Measurements from ENCODE around the gene PLAAT3.

DNA sequence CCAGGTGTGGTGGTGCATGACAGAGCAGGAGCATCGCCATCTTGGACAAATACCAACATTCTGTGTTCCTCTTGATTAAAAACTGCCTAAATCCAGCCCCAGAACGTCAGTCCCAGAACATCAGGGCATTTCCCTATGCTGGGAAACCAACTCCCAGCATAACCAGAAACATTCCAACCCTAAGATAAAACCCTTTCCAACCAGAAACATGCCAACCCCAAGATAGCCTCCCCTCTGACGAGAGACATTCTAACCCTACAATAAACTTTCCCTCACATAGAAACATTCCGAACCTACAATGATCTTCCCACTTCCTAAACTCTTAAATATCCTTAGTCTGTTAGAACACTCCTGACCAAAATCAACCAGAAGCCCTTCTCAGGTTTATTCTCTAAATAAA, 66.1 kb downstream of the PLAAT3 start:
- TF ChIP-seq TAF1 (IDR thresholded peaks at IDR 0.05; ENCODE audit: low read depth, low read length) (no peak), POLR2A (IDR thresholded peaks at IDR 0.05; ENCODE audit: low read depth, low read length) (no peak), POLR2AphosphoS5 (IDR thresholded peaks at IDR 0.05; ENCODE audit: low read depth, low read length) (no peak), SPI1 (IDR thresholded peaks at IDR 0.05; ENCODE audit: low read depth, low read length) (no peak)

All from GM12891 (cell line).